ENCODE data around the gene TFCP2. TPM values are rescaled to one million over a fixed set of nuclear protein-coding genes. Genes with fewer than 3 reads are reported as not detected.

TFCP2 gene
- total and polyA plus RNA-seq, 2 of the 13 experiments (the other 11 are each of a cell fraction or from before 2014, with no cell fraction given): 7.6 to 10.0 TPM

DNA sequence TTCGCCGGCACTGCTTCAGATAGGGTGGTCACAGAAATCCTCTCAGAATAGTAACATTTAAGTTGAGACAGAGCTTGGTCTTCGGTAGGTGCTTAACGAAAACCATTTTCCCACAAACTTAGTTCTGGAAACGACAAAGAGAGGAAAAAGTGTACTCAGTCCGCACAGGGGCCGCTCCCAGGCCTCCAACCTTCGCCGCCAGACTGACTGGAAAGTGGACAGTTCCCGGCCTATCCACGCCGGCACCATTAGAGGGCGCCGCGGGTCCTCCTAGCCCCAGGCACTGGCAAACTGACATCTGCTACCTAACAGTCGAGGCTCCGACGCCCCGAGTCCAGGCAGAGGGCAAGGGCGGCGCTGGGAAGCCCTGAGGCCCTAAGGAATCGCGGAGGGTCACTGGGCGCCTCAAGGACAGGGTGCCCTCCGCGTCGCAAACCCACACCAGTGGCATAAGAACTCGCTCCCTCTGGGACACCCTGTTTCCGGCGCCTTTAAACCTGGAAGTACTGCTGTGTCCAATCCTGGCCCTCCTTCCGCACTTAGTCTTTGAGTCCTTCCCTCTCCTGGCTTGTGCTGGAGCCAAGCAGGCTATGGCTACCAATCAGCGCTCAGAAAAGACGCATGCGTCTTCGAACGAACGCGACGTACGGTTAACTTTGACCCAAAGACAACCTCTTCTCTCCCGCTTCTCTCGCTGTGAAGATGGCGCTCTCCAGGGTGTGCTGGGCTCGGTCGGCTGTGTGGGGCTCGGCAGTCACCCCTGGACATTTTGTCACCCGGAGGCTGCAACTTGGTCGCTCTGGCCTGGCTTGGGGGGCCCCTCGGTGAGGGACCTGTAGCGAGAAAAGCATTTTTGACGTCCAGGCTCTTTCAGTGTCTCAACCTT lies 125.0 kb downstream of the TFCP2 start, which contains the start of gene LETMD1 (continued):
- TF ChIP-seq, protein P1, sequence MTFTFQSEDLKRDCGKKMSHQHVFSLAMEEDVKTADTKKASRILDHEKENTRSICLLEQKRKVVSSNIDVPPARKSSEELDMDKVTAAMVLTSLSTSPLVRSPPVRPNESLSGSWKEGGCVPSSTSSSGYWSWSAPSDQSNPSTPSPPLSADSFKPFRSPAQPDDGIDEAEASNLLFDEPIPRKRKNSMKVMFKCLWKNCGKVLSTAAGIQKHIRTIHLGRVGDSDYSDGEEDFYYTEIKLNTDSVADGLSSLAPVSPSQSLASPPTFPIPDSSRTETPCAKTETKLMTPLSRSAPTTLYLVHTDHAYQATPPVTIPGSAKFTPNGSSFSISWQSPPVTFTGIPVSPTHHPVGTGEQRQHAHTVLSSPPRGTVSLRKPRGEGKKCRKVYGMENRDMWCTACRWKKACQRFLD (CRISPR knock-in tag; IDR thresholded peaks at IDR 0.05; ENCODE audit: borderline replicate concordance): 0 out of 2 replicates have a peak, but pooled peaks have one; percentile 23
- peak in 1 of 2 experiments; percentile 5; a peak in 1 of 4 replicates for TF ChIP-seq EP300 (IDR thresholded peaks at IDR 0.05; ENCODE audit: low read depth in 2 of 2, low read length in 2 of 2)
- no peak; the same call in 1 of the 2 replicates for TF ChIP-seq EP300 (CRISPR knock-in tag; IDR thresholded peaks at IDR 0.05; ENCODE audit: borderline replicate concordance)
- TF ChIP-seq ZNF562 (CRISPR knock-in tag; IDR thresholded peaks at IDR 0.05; ENCODE audit: borderline replicate concordance): no peak
- peak; percentile 88 for TF ChIP-seq NFYB (CRISPR knock-in tag; IDR thresholded peaks at IDR 0.05)
- TF ChIP-seq ZFP62 (CRISPR knock-in tag; IDR thresholded peaks at IDR 0.05): no peak
- no peak for TF ChIP-seq ZNF850 (CRISPR knock-in tag; conservative IDR thresholded peaks at IDR 0.05)
- TF ChIP-seq ZNF780A (CRISPR knock-in tag; IDR thresholded peaks at IDR 0.05): no peak
- no peak for TF ChIP-seq GTF2F1 (IDR thresholded peaks at IDR 0.05; ENCODE audit: low read length)
- peak; percentile 85 for TF ChIP-seq KLF6 (CRISPR knock-in tag; IDR thresholded peaks at IDR 0.05)
- no peak for TF ChIP-seq CEBPB (IDR thresholded peaks at IDR 0.05; ENCODE audit: borderline replicate concordance, low read depth, low read length)
- peak; percentile 34; the same call in 1 of the 2 replicates for TF ChIP-seq BRD4 (CRISPR knock-in tag; IDR thresholded peaks at IDR 0.05)
- peak; percentile 73 for TF ChIP-seq ZNF441 (CRISPR knock-in tag; IDR thresholded peaks at IDR 0.05; ENCODE audit: borderline replicate concordance)
- TF ChIP-seq ZSCAN12 (CRISPR knock-in tag; IDR thresholded peaks at IDR 0.05): peak; percentile 80; the same call in 1 of the 2 replicates
- TF ChIP-seq, protein P2, sequence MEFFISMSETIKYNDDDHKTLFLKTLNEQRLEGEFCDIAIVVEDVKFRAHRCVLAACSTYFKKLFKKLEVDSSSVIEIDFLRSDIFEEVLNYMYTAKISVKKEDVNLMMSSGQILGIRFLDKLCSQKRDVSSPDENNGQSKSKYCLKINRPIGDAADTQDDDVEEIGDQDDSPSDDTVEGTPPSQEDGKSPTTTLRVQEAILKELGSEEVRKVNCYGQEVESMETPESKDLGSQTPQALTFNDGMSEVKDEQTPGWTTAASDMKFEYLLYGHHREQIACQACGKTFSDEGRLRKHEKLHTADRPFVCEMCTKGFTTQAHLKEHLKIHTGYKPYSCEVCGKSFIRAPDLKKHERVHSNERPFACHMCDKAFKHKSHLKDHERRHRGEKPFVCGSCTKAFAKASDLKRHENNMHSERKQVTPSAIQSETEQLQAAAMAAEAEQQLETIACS (CRISPR knock-in tag; IDR thresholded peaks at IDR 0.05): 0 out of 2 replicates have a peak, but pooled peaks have one; percentile 24
- TF ChIP-seq, protein P3, sequence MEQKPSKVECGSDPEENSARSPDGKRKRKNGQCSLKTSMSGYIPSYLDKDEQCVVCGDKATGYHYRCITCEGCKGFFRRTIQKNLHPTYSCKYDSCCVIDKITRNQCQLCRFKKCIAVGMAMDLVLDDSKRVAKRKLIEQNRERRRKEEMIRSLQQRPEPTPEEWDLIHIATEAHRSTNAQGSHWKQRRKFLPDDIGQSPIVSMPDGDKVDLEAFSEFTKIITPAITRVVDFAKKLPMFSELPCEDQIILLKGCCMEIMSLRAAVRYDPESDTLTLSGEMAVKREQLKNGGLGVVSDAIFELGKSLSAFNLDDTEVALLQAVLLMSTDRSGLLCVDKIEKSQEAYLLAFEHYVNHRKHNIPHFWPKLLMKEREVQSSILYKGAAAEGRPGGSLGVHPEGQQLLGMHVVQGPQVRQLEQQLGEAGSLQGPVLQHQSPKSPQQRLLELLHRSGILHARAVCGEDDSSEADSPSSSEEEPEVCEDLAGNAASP (CRISPR knock-in tag; IDR thresholded peaks at IDR 0.05; ENCODE audit: borderline replicate concordance): no peak; the same call in 1 of the 2 replicates
- TF ChIP-seq, protein P4, sequence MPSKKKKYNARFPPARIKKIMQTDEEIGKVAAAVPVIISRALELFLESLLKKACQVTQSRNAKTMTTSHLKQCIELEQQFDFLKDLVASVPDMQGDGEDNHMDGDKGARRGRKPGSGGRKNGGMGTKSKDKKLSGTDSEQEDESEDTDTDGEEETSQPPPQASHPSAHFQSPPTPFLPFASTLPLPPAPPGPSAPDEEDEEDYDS (CRISPR knock-in tag; IDR thresholded peaks at IDR 0.05): peak; percentile 90
- TF ChIP-seq, protein P5, sequence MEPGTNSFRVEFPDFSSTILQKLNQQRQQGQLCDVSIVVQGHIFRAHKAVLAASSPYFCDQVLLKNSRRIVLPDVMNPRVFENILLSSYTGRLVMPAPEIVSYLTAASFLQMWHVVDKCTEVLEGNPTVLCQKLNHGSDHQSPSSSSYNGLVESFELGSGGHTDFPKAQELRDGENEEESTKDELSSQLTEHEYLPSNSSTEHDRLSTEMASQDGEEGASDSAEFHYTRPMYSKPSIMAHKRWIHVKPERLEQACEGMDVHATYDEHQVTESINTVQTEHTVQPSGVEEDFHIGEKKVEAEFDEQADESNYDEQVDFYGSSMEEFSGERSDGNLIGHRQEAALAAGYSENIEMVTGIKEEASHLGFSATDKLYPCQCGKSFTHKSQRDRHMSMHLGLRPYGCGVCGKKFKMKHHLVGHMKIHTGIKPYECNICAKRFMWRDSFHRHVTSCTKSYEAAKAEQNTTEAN (CRISPR knock-in tag; conservative IDR thresholded peaks at IDR 0.05): 0 out of 2 replicates have a peak, but pooled peaks have one; percentile 48
- TF ChIP-seq HNF4G (IDR thresholded peaks at IDR 0.05; ENCODE audit: borderline replicate concordance, low read depth, low read length): no peak
- TF ChIP-seq HNF4G (CRISPR knock-in tag; IDR thresholded peaks at IDR 0.05; ENCODE audit: borderline replicate concordance, low read depth): no peak
- peak; percentile 70; the same call in 1 of the 2 replicates for TF ChIP-seq ETV5 (CRISPR knock-in tag; IDR thresholded peaks at IDR 0.05; ENCODE audit: borderline replicate concordance)
- TF ChIP-seq ZNF317 (CRISPR knock-in tag; IDR thresholded peaks at IDR 0.05): peak; percentile 66; the same call in 1 of the 2 replicates
- TF ChIP-seq HDAC1 (CRISPR knock-in tag; IDR thresholded peaks at IDR 0.05): peak; percentile 75
- TF ChIP-seq TGIF2 (CRISPR knock-in tag; IDR thresholded peaks at IDR 0.05): peak; percentile 66
- TF ChIP-seq TARDBP (CRISPR knock-in tag; IDR thresholded peaks at IDR 0.05): peak; percentile 53

All from HepG2 (cell line).